Measurements from ENCODE around the gene FARP1.

FARP1 gene

GRCh38 chr13:98483601-98484288, 340.9 kb downstream of the FARP1 start:
- TF ChIP-seq, protein P1, sequence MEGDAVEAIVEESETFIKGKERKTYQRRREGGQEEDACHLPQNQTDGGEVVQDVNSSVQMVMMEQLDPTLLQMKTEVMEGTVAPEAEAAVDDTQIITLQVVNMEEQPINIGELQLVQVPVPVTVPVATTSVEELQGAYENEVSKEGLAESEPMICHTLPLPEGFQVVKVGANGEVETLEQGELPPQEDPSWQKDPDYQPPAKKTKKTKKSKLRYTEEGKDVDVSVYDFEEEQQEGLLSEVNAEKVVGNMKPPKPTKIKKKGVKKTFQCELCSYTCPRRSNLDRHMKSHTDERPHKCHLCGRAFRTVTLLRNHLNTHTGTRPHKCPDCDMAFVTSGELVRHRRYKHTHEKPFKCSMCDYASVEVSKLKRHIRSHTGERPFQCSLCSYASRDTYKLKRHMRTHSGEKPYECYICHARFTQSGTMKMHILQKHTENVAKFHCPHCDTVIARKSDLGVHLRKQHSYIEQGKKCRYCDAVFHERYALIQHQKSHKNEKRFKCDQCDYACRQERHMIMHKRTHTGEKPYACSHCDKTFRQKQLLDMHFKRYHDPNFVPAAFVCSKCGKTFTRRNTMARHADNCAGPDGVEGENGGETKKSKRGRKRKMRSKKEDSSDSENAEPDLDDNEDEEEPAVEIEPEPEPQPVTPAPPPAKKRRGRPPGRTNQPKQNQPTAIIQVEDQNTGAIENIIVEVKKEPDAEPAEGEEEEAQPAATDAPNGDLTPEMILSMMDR (IDR thresholded peaks at IDR 0.05; ENCODE audit: insufficient read depth, low read length, poor library complexity, severe bottlenecking): no peak
- no peak for TF ChIP-seq EZH2phosphoT487 (conservative IDR thresholded peaks at IDR 0.05; ENCODE audit: low read length)
- H3K9me3 ChIP-seq (ENCODE audit: insufficient read depth, low read length): no peaks in the 10 kb centered on the region
- no peaks in the 10 kb centered on the region for H3K27me3 ChIP-seq (ENCODE audit: low read length)
- H3K9me2 ChIP-seq (replicated peaks; ENCODE audit: insufficient read depth, low read length): no peaks in the 10 kb centered on the region
- no peak overlapping the region for H2AFZ ChIP-seq (ENCODE audit: low read depth, low read length, severe bottlenecking)
- H3K4me2 ChIP-seq (ENCODE audit: low read depth, low read length, poor library complexity, severe bottlenecking): no peak overlapping the region
- no peak overlapping the region for H3K4me3 ChIP-seq (ENCODE audit: insufficient read depth, low read length, poor library complexity, severe bottlenecking)
- H3K79me2 ChIP-seq (ENCODE audit: insufficient read depth, low read length): peaks cover 19% of the 10 kb centered on the region
- no peak overlapping the region for H3K27ac ChIP-seq (ENCODE audit: low read depth, low read length)
- H3F3A ChIP-seq (ENCODE audit: insufficient read depth): 0 out of 2 replicates have a peak, but pooled peaks cover 6% of the 10 kb centered on the region
- H3K9ac ChIP-seq (ENCODE audit: low read length): no peak overlapping the region
- H4K20me1 ChIP-seq (ENCODE audit: low read depth, low read length): peaks cover 32% of the 10 kb centered on the region
- H3K36me3 ChIP-seq (ENCODE audit: low read length): no peaks in the 10 kb centered on the region

DNA sequence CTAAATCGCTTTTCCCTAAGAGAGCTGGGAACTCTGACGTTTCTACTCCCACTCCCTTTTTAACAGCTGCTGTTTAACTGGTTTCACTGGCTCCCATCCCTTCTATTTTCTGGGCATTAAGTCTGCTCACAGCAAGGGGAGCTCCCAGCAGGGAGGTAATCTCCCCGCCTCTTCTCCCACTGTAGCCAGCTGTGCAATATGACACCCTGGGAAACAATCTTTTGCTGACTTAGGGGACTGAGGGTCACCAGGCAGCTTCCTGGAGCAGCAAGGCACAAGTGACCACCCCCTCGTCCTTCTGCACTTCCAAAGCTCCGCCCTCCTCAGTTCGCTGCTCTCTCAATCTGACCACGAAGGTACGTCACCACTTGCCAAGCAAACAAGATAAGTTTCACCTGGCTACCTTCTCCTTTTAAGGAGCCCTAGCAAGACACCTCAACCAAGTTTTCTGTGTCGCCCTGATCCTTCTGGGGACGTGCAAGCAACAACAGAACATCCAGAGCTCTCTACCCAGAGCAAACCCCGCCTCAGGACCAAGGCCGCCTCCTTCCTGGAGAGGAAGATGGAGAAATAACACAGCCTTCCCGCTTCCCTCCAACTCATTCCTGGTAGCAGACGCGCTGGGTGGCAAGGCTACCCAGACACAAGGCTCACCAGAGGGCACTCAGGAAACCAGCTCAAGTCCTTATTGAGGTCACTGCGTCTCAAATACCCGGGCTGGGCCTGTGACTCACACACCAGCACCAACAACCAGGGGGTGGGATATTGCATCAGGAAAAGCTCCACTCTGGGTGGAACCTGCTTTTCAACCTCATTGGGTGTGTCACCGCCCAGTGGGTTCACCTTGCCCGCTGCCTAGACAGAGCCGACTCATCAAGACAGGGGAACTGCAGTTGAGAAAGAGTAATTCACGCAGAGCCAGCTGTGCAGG, 341.7 kb downstream of the FARP1 start:
- Histone ChIP-seq H3K9ac (ENCODE audit: low read length) (no peak overlapping the region), H3K4me3 (ENCODE audit: insufficient read depth, low read length, poor library complexity, severe bottlenecking) (no peak overlapping the region), H3K79me2 (ENCODE audit: insufficient read depth, low read length) (peaks cover 19% of the 10 kb centered on the region), H3K27me3 (ENCODE audit: low read length) (no peaks in the 10 kb centered on the region), H3K9me2 (replicated peaks; ENCODE audit: insufficient read depth, low read length) (no peaks in the 10 kb centered on the region), H3K9me3 (ENCODE audit: insufficient read depth, low read length) (no peaks in the 10 kb centered on the region), H2AFZ (ENCODE audit: low read depth, low read length, severe bottlenecking) (no peak overlapping the region), H4K20me1 (ENCODE audit: low read depth, low read length) (peaks cover 40% of the 10 kb centered on the region), H3K4me2 (ENCODE audit: low read depth, low read length, poor library complexity, severe bottlenecking) (no peak overlapping the region), H3K36me3 (ENCODE audit: low read length) (no peaks in the 10 kb centered on the region), H3F3A (ENCODE audit: insufficient read depth) (0 out of 2 replicates have a peak, but pooled peaks cover 6% of the 10 kb centered on the region), H3K27ac (ENCODE audit: low read depth, low read length) (no peak overlapping the region)
- no peak for TF ChIP-seq EZH2phosphoT487 (conservative IDR thresholded peaks at IDR 0.05; ENCODE audit: low read length)
- TF ChIP-seq, protein P1 (IDR thresholded peaks at IDR 0.05; ENCODE audit: insufficient read depth, low read length, poor library complexity, severe bottlenecking): no peak

GRCh38 chr13:98485561-98485960, 342.7 kb downstream of the FARP1 start:
- no peak overlapping the region for H3K4me2 ChIP-seq (ENCODE audit: low read depth, low read length, poor library complexity, severe bottlenecking)

More at GRCh38 chr13:98485561-98485960, 342.7 kb downstream of the FARP1 start:
- Histone ChIP-seq H3K9me2 (replicated peaks; ENCODE audit: insufficient read depth, low read length) (no peaks in the 10 kb centered on the region), H3K36me3 (ENCODE audit: low read length) (no peaks in the 10 kb centered on the region), H3K79me2 (ENCODE audit: insufficient read depth, low read length) (peaks cover 19% of the 10 kb centered on the region), H3K9me3 (ENCODE audit: insufficient read depth, low read length) (no peaks in the 10 kb centered on the region), H3K27me3 (ENCODE audit: low read length) (no peaks in the 10 kb centered on the region), H4K20me1 (ENCODE audit: low read depth, low read length) (peaks cover 50% of the 10 kb centered on the region), H3K4me3 (ENCODE audit: insufficient read depth, low read length, poor library complexity, severe bottlenecking) (no peak overlapping the region), H3F3A (ENCODE audit: insufficient read depth) (0 out of 2 replicates have a peak, but pooled peaks cover 6% of the 10 kb centered on the region), H2AFZ (ENCODE audit: low read depth, low read length, severe bottlenecking) (no peak overlapping the region), H3K9ac (ENCODE audit: low read length) (no peak overlapping the region), H3K27ac (ENCODE audit: low read depth, low read length) (no peak overlapping the region)
- no peak for TF ChIP-seq EZH2phosphoT487 (conservative IDR thresholded peaks at IDR 0.05; ENCODE audit: low read length)
- TF ChIP-seq, protein P1 (IDR thresholded peaks at IDR 0.05; ENCODE audit: insufficient read depth, low read length, poor library complexity, severe bottlenecking): no peak

All from SU-DHL-6 (cell line).